T-cell (primary cell): ENCODE results near the gene SAFB. TPM values are rescaled to one million over a fixed set of nuclear protein-coding genes. Genes with fewer than 3 reads are reported as not detected.

Experiments used
- ATAC-seq, 4 experiments: fragments of 200-7000 bp in 3 of 4; fragments of 150-1000 bp in 1 of 4; cut with Tn5 transposase; replicated peaks in 1 of 4; 1 replicate in 3 of 4; 2 replicates in 1 of 4; pipeline ENCODE4 v1.10.0; 2021; ENCODE audit warnings: moderate library complexity in 3 of 4, mild to moderate bottlenecking in 2 of 4, moderate number of reproducible peaks in 1 of 4
- CTCF ChIA-PET, 2 donors: fragments of 300-600 bp; sonication (Branson Sonifier 250); formaldehyde crosslinking; loops; one replicate each; lab custom pipeline; 2022; ENCODE audit warnings: antibody characterized with exemption in 2 of 2; lab: Charles Lee
- POLR2A ChIA-PET, 2 donors: fragments of 300-600 bp; sonication (Branson Sonifier 250); formaldehyde crosslinking; loops; one replicate each; lab custom pipeline; 2022; ENCODE audit warnings: antibody characterized with exemption in 2 of 2; lab: Charles Lee
- DNase-seq, 35 experiments: peaks; one replicate each; pipeline versions ENCODE4 v3.0.0 to v3.0.0-alpha.2; 2013 to 2023
- H3K27ac ChIP-seq: one replicate; pipeline ENCODE4 v1.5.1; 2013; ENCODE audit warnings: low read length
- H3K27me3 ChIP-seq, 2 experiments: replicated peaks in 1 of 2; 1 replicate in 1 of 2; 2 replicates in 1 of 2; pipeline versions ENCODE4 v1.6.1 to v1.7.0; 2013; ENCODE audit warnings: low read length in 1 of 2, mixed read lengths in 1 of 2; ENCODE audit not compliant: control insufficient read depth in 2 of 2, insufficient read depth in 2 of 2; ENCODE audit errors: extremely low read depth in 1 of 2
- H3K36me3 ChIP-seq, 2 donors: 1 replicate in 1 of 2; 2 replicates in 1 of 2; pipeline versions ENCODE4 v1.6.1 to v1.7.0; 2013; ENCODE audit warnings: low read length in 1 of 2; ENCODE audit not compliant: control insufficient read depth in 2 of 2, insufficient read depth in 1 of 2; ENCODE audit errors: extremely low read depth in 1 of 2
- H3K4me1 ChIP-seq, 2 experiments: 1 replicate in 1 of 2; 2 replicates in 1 of 2; pipeline versions ENCODE4 v1.6.1 to v1.7.0; 2013; ENCODE audit warnings: low read length in 2 of 2, mixed read lengths in 1 of 2; ENCODE audit not compliant: insufficient read depth in 2 of 2, control insufficient read depth in 1 of 2; ENCODE audit errors: extremely low read depth in 1 of 2
- H3K4me3 ChIP-seq, 2 donors: 1 replicate in 1 of 2; 2 replicates in 1 of 2; pipeline versions ENCODE4 v1.5.1 to v1.7.0; 2013; ENCODE audit warnings: mild to moderate bottlenecking in 2 of 2, low read length in 1 of 2, moderate library complexity in 1 of 2; ENCODE audit not compliant: control insufficient read depth in 1 of 2; ENCODE audit errors: extremely low read depth in 1 of 2
- H3K9me3 ChIP-seq: 2 replicates; pipeline ENCODE4 v1.7.0; 2013
- H3K27ac Mint-ChIP-seq, 2 donors: one replicate each; pipeline ENCODE4 v1.8.0; 2020 to 2021; ENCODE audit warnings: mild to moderate bottlenecking in 2 of 2, mixed read lengths in 2 of 2
- H3K27me3 Mint-ChIP-seq, 2 donors: one replicate each; pipeline ENCODE4 v1.8.0; 2021 to 2022; ENCODE audit warnings: mixed read lengths in 2 of 2
- H3K36me3 Mint-ChIP-seq: one replicate; pipeline ENCODE4 v1.8.0; 2021; ENCODE audit warnings: mixed read lengths
- H3K4me1 Mint-ChIP-seq, 3 donors: one replicate each; pipeline ENCODE4 v1.8.0; 2020 to 2022; ENCODE audit warnings: mixed read lengths in 3 of 3, mild to moderate bottlenecking in 1 of 3
- H3K4me3 Mint-ChIP-seq, 3 donors: one replicate each; pipeline ENCODE4 v1.8.0; 2020 to 2022; ENCODE audit warnings: mild to moderate bottlenecking in 3 of 3, mixed read lengths in 3 of 3, moderate library complexity in 3 of 3
- H3K9me3 Mint-ChIP-seq, 3 donors: one replicate each; pipeline ENCODE4 v1.8.0; 2020 to 2022; ENCODE audit warnings: mixed read lengths in 3 of 3
- WGBS: methylation state at CpG from one replicate; pipeline ENCODE4 v1.1.5; 2013; ENCODE audit warnings: missing lambda C conversion rate; ENCODE audit not compliant: insufficient coverage; 5-methylcytosine and 5-hydroxymethylcytosine counted together
- total RNA-seq, 35 experiments: library from RNA in 6 of 35; stranded (reverse) in 6 of 35; fragments of 120-200 nt in 1 of 35; gene quantifications; one replicate each; pipeline versions ENCODE4 v1.2.1 to v1.2.4 and lab custom pipeline; 2013 to 2026

SAFB gene
- total RNA-seq, 5 donors from 2014 or later (not counting 1 experiment from before 2014, with no cell fraction given): 164 to 203 (median 195) TPM

GRCh38 chr19:5632657-5633056, 9.8 kb downstream of the SAFB start:
- Mint-ChIP-seq H3K9me3 (no peaks in the 10 kb centered on the region), H3K27me3 (no peaks in the 10 kb centered on the region), H3K27ac (peak overlapping the region in 1 of 2 donors; percentile 21), H3K4me3 (peak overlapping the region in 1 of 3 donors; percentile 14), H3K36me3 (peaks cover 22% of the 10 kb centered on the region), H3K4me1 (peaks cover 69 to 85% (median 81%) of the 10 kb centered on the region in 3 donors)
- DNase-seq (no peak), ATAC-seq (no peak)
- H3K9me3 ChIP-seq: no peaks in the 10 kb centered on the region
- no peaks in the 10 kb centered on the region for H3K27me3 ChIP-seq
- ChIA-PET POLR2A (no interaction called here), CTCF (no interaction called here)
- no peak overlapping the region for H3K27ac ChIP-seq
- peaks cover 9 to 51% of the 10 kb centered on the region in 2 experiments for H3K4me1 ChIP-seq
- no peak overlapping the region for H3K4me3 ChIP-seq
- 77% methylated on average over 3 of the region's 5 CpGs for WGBS
- peaks cover 8 to 52% of the 10 kb centered on the region in 2 donors for H3K36me3 ChIP-seq

- H3K27ac ChIP-seq: no peak overlapping the region
- Mint-ChIP-seq H3K27me3 (no peaks in the 10 kb centered on the region), H3K27ac (peak overlapping the region in 1 of 2 donors; percentile 75), H3K36me3 (peaks cover 14% of the 10 kb centered on the region), H3K9me3 (no peaks in the 10 kb centered on the region), H3K4me3 (no peak overlapping the region), H3K4me1 (peaks cover 57 to 68% (median 64%) of the 10 kb centered on the region in 3 donors)
- H3K9me3 ChIP-seq: no peaks in the 10 kb centered on the region
- ChIA-PET CTCF (no interaction called here), POLR2A (interaction anchor here in 1 of 2 donors (0.6 kb wide), 1 partner anchor 963 kb away, joined by 11 read pairs; no protein-coding TSS in a partner anchor)
- H3K4me1 ChIP-seq: peaks cover 2 to 31% of the 10 kb centered on the region in 2 experiments
- H3K4me3 ChIP-seq: no peak overlapping the region
- no peaks in the 10 kb centered on the region for H3K27me3 ChIP-seq
- H3K36me3 ChIP-seq: peaks cover 3 to 30% of the 10 kb centered on the region in 2 donors
- ATAC-seq (no peak), DNase-seq (no peak)
- WGBS: 100% methylated on average over 4 of the region's 6 CpGs
Observed at GRCh38 chr19:5635427-5635826, 12.5 kb downstream of the SAFB start.

- no CpG with 5 or more reads among the region's 1 CpG for WGBS
Observed at GRCh38 chr19:5637971-5638370, 15.1 kb downstream of the SAFB start.

GRCh38 chr19:5641171-5641570, 18.3 kb downstream of the SAFB start:
- ATAC-seq: no peak
- H3K4me3 Mint-ChIP-seq: no peak overlapping the region
- H3K4me1 Mint-ChIP-seq: peaks cover 30 to 56% (median 43%) of the 10 kb centered on the region in 3 donors
- POLR2A ChIA-PET: no interaction called here
- peaks cover 35% of the 10 kb centered on the region for H3K36me3 Mint-ChIP-seq
- no peak for DNase-seq
- H3K4me1 ChIP-seq: peaks cover 0 to 9% of the 10 kb centered on the region in 2 experiments
- CTCF ChIA-PET: no interaction called here
- no peak overlapping the region for H3K27ac Mint-ChIP-seq
- no peak overlapping the region for H3K4me3 ChIP-seq
- no peaks in the 10 kb centered on the region for H3K9me3 Mint-ChIP-seq
- H3K27ac ChIP-seq: no peak overlapping the region
- no peaks in the 10 kb centered on the region for H3K27me3 ChIP-seq
- H3K9me3 ChIP-seq: no peaks in the 10 kb centered on the region
- 100% methylated on average over 2 of the region's 4 CpGs for WGBS
- no peaks in the 10 kb centered on the region for H3K27me3 Mint-ChIP-seq
- H3K36me3 ChIP-seq: peaks cover 11 to 54% of the 10 kb centered on the region in 2 donors

More at GRCh38 chr19:5637971-5638370, 15.1 kb downstream of the SAFB start:
- H3K27ac Mint-ChIP-seq: no peak overlapping the region
- ChIA-PET CTCF (no interaction called here), POLR2A (no interaction called here)
- DNase-seq: no peak
- H3K27me3 Mint-ChIP-seq: no peaks in the 10 kb centered on the region
- peaks cover 0 to 17% of the 10 kb centered on the region in 2 experiments for H3K4me1 ChIP-seq
- H3K4me3 ChIP-seq: no peak overlapping the region
- peaks cover 32 to 62% (median 51%) of the 10 kb centered on the region in 3 donors for H3K4me1 Mint-ChIP-seq
- no peak for ATAC-seq
- H3K27me3 ChIP-seq: no peaks in the 10 kb centered on the region
- no peak overlapping the region for H3K4me3 Mint-ChIP-seq
- H3K27ac ChIP-seq: no peak overlapping the region
- H3K9me3 Mint-ChIP-seq: no peaks in the 10 kb centered on the region
- peaks cover 9 to 42% of the 10 kb centered on the region in 2 donors for H3K36me3 ChIP-seq
- no peaks in the 10 kb centered on the region for H3K9me3 ChIP-seq
- H3K36me3 Mint-ChIP-seq: peaks cover 13% of the 10 kb centered on the region

- Histone ChIP-seq H3K4me1 (peaks cover 0 to 8% of the 10 kb centered on the region in 2 experiments), H3K9me3 (no peaks in the 10 kb centered on the region), H3K27ac (no peak overlapping the region), H3K36me3 (peaks cover 18 to 62% of the 10 kb centered on the region in 2 donors), H3K27me3 (no peaks in the 10 kb centered on the region), H3K4me3 (no peak overlapping the region)
- Mint-ChIP-seq H3K4me1 (peaks cover 36 to 56% (median 43%) of the 10 kb centered on the region in 3 donors), H3K36me3 (peaks cover 45% of the 10 kb centered on the region), H3K27me3 (no peaks in the 10 kb centered on the region), H3K4me3 (no peak overlapping the region), H3K9me3 (no peaks in the 10 kb centered on the region), H3K27ac (no peak overlapping the region)
- ChIA-PET CTCF (no interaction called here), POLR2A (no interaction called here)
- ATAC-seq (no peak), DNase-seq (no peak)
- WGBS: 80% methylated on average over 1 of the region's 2 CpGs
Observed at GRCh38 chr19:5642204-5642603, 19.3 kb downstream of the SAFB start.

- Mint-ChIP-seq H3K36me3 (peaks cover 54% of the 10 kb centered on the region), H3K4me1 (peaks cover 30 to 49% (median 36%) of the 10 kb centered on the region in 3 donors), H3K27ac (no peak overlapping the region), H3K27me3 (no peaks in the 10 kb centered on the region), H3K4me3 (no peak overlapping the region), H3K9me3 (no peaks in the 10 kb centered on the region)
- ChIA-PET CTCF (no interaction called here), POLR2A (interaction anchor here in 1 of 2 donors (0.6 kb wide), 1 partner anchor 17 kb away, joined by 13 read pairs; no protein-coding TSS in a partner anchor)
- Histone ChIP-seq H3K9me3 (no peaks in the 10 kb centered on the region), H3K27ac (no peak overlapping the region), H3K27me3 (no peaks in the 10 kb centered on the region), H3K4me3 (no peak overlapping the region), H3K4me1 (peaks cover 0 to 3% of the 10 kb centered on the region in 2 experiments), H3K36me3 (peaks cover 20 to 64% of the 10 kb centered on the region in 2 donors)
- no peak for ATAC-seq
- no peak for DNase-seq
- 94% methylated on average over 2 of the region's 4 CpGs for WGBS
Observed at GRCh38 chr19:5643060-5643459, 20.2 kb downstream of the SAFB start.
